Muscle of leg (tissue), 16 donors: ENCODE measurements around the gene CD8B. TPM values are rescaled to one million over a fixed set of nuclear protein-coding genes. Genes with fewer than 3 reads are reported as not detected.
A peak's percentile ranks its signal among the peaks of the same experiment; 100 is the strongest.
"Not testable (repeated sequence)": the region's sequence is repeated elsewhere in the genome, so short reads cannot be mapped to it uniquely, and the experiment has no call there.

ENCODE experiments used
- DNase-seq: peaks from one replicate; pipeline ENCODE4 v3.0.0; 2013
- H3K27ac ChIP-seq: one replicate; pipeline ENCODE4 v1.5.1; 2013; ENCODE audit warnings: mild to moderate bottlenecking, low read length, control low read depth
- H3K27me3 ChIP-seq: one replicate; pipeline ENCODE4 v1.6.1; 2013; ENCODE audit warnings: low read length; ENCODE audit not compliant: control insufficient read depth, insufficient read depth
- H3K36me3 ChIP-seq: one replicate; pipeline ENCODE4 v1.6.1; 2013; ENCODE audit warnings: low read length; ENCODE audit not compliant: control insufficient read depth, insufficient read depth
- H3K4me1 ChIP-seq: one replicate; pipeline ENCODE4 v1.6.1; 2013; ENCODE audit warnings: low read length; ENCODE audit not compliant: control insufficient read depth, insufficient read depth
- H3K4me3 ChIP-seq: one replicate; pipeline ENCODE4 v1.5.1; 2013; ENCODE audit warnings: low read length, control low read depth
- H3K9me3 ChIP-seq: replicated peaks from 2 replicates; pipeline ENCODE4 v1.6.1; 2013; ENCODE audit warnings: low read depth, low read length; ENCODE audit not compliant: control insufficient read depth
- WGBS: methylation state at CpG from one replicate; pipeline ENCODE4 v1.1.5; 2013; ENCODE audit warnings: missing lambda C conversion rate; ENCODE audit not compliant: insufficient coverage; 5-methylcytosine and 5-hydroxymethylcytosine counted together
- long read RNA-seq, 11 donors: transcript quantifications; one replicate each; lab custom pipeline, GENCODE V29; 2026
- polyA plus RNA-seq, 8 donors: library from polyadenylated mRNA; unstranded; fragments of 120-200 nt; gene quantifications; one replicate each; pipeline versions ENCODE4 v1.2.1 to v1.2.3, GENCODE V29; 2013; ENCODE audit warnings: inconsistent platforms in 1 of 8, low replicate concordance in 1 of 8; ENCODE audit not compliant: insufficient read length in 8 of 8, insufficient read depth in 1 of 8
- total RNA-seq: library from RNA; stranded (reverse); fragments of 120-200 nt; gene quantifications from one replicate; pipeline ENCODE4 v1.2.4, GENCODE V29; 2013

Gene CD8B
- total RNA-seq (0.31 TPM), polyA plus RNA-seq (1 to 10 TPM in 1 of 8 donors, under 1 TPM in 7; 0.19 to 1.7 (median 0.42) TPM)
- long read RNA-seq, donor 1, result 0 reads
- long read RNA-seq, donor 2, result 0 reads
- long read RNA-seq, donor 3, result 0 reads
- long read RNA-seq, donor 4, result 0 reads
- long read RNA-seq, donor 5, result 0 reads
- long read RNA-seq, donor 6, partial matches to known transcripts, result 0 of 1 reads
- long read RNA-seq, donor 6, other reads (novel, unspliced or antisense), result 0 of 1 reads
- long read RNA-seq, donor 7, result 0 reads
- long read RNA-seq, donor 8, result 0 reads
- long read RNA-seq, donor 9, result 0 reads
- long read RNA-seq, donor 10, result 0 reads
- long read RNA-seq, donor 11, result 0 reads

- not testable (repeated sequence) for H3K27me3 ChIP-seq, DNase-seq, H3K9me3 ChIP-seq, H3K36me3 ChIP-seq, H3K4me3 ChIP-seq, H3K27ac ChIP-seq, H3K4me1 ChIP-seq
- WGBS, result 0% methylated on average over 7 of the region's 55 CpGs
Measured at GRCh38 chr2:86861628-86862379, at the start of gene CD8B. CD8B (minus strand) TSS chr2:86861886; CDS start chr2:86861865, 21 bp downstream.

GRCh38 chr2:86905868-86906267 lies 44.2 kb upstream of the CD8B start:
- DNase-seq, H3K9me3 ChIP-seq, H3K4me1 ChIP-seq, H3K27ac ChIP-seq, H3K27me3 ChIP-seq, H3K4me3 ChIP-seq, H3K36me3 ChIP-seq: not testable (repeated sequence)
- no CpG with 5 or more reads among the region's 1 CpG for whole genome bisulfite sequencing

- H3K27ac ChIP-seq, H3K9me3 ChIP-seq, H3K27me3 ChIP-seq, H3K4me1 ChIP-seq, H3K36me3 ChIP-seq, H3K4me3 ChIP-seq: not testable (repeated sequence)
- peak; percentile 2 for DNase-seq
- no CpG with 5 or more reads among the region's 4 CpGs for WGBS
Measured at GRCh38 chr2:86900687-86901086, 39.0 kb upstream of the CD8B start.

GRCh38 chr2:86886026-86886425 lies 24.3 kb upstream of the CD8B start:
- not testable (repeated sequence) for DNase-seq, H3K27ac ChIP-seq
- no CpG with 5 or more reads among the region's 3 CpGs for WGBS

GRCh38 chr2:86882865-86883264 lies 21.2 kb upstream of the CD8B start:
- not testable (repeated sequence) for H3K4me3 ChIP-seq, H3K4me1 ChIP-seq, H3K36me3 ChIP-seq, H3K9me3 ChIP-seq, H3K27ac ChIP-seq, H3K27me3 ChIP-seq, DNase-seq
- WGBS, result no CpG with 5 or more reads among the region's 2 CpGs

More at GRCh38 chr2:86886026-86886425, 24.3 kb upstream of the CD8B start:
- H3K9me3 ChIP-seq, H3K4me3 ChIP-seq, H3K36me3 ChIP-seq, H3K27me3 ChIP-seq, H3K4me1 ChIP-seq: not testable (repeated sequence)

GRCh38 chr2:86882118-86882665 lies 20.5 kb upstream of the CD8B start:
- not testable (repeated sequence) for H3K4me3 ChIP-seq, H3K27me3 ChIP-seq, H3K36me3 ChIP-seq, H3K9me3 ChIP-seq, DNase-seq, H3K27ac ChIP-seq, H3K4me1 ChIP-seq
- WGBS, result no CpG with 5 or more reads among the region's 5 CpGs

GRCh38 chr2:86878986-86879385 lies 17.3 kb upstream of the CD8B start:
- not testable (repeated sequence) for H3K27ac ChIP-seq, DNase-seq, H3K4me3 ChIP-seq, H3K4me1 ChIP-seq, H3K9me3 ChIP-seq, H3K27me3 ChIP-seq, H3K36me3 ChIP-seq
- WGBS, result no CpG with 5 or more reads among the region's 1 CpG

GRCh38 chr2:86870941-86871340 lies 9.3 kb upstream of the CD8B start:
- H3K9me3 ChIP-seq, H3K4me3 ChIP-seq: not testable (repeated sequence)
- WGBS, result 100% methylated on average over 1 of the region's 4 CpGs

GRCh38 chr2:86868895-86869468 lies 7.3 kb upstream of the CD8B start:
- H3K36me3 ChIP-seq, H3K27me3 ChIP-seq, H3K27ac ChIP-seq, H3K4me1 ChIP-seq, DNase-seq, H3K4me3 ChIP-seq, H3K9me3 ChIP-seq: not testable (repeated sequence)
- no CpG with 5 or more reads among the region's 2 CpGs for WGBS

More at GRCh38 chr2:86870941-86871340, 9.3 kb upstream of the CD8B start:
- H3K27ac ChIP-seq, H3K27me3 ChIP-seq, H3K36me3 ChIP-seq, H3K4me1 ChIP-seq, DNase-seq: not testable (repeated sequence)

GRCh38 chr2:86862380-86862703 lies 656 bp upstream of the CD8B start:
- no CpG with 5 or more reads among the region's 12 CpGs for WGBS

More at GRCh38 chr2:86862380-86862703, 656 bp upstream of the CD8B start:
- not testable (repeated sequence) for H3K9me3 ChIP-seq, H3K36me3 ChIP-seq, H3K4me1 ChIP-seq, H3K4me3 ChIP-seq, H3K27ac ChIP-seq, DNase-seq, H3K27me3 ChIP-seq
